Kidney epithelial cell (primary cell): ENCODE measurements around the gene ATP5F1B. TPM values are rescaled to one million over a fixed set of nuclear protein-coding genes. Genes with fewer than 3 reads are reported as not detected.

ENCODE experiments used
- DNase-seq: peaks from one replicate; pipeline ENCODE4 v3.0.0-alpha.2; 2010; ENCODE audit warnings: low read depth
- H3K27me3 ChIP-seq: 2 replicates; pipeline ENCODE4 v1.6.0; 2011; ENCODE audit warnings: low read length; ENCODE audit not compliant: control insufficient read depth, insufficient read depth
- H3K36me3 ChIP-seq: 2 replicates; pipeline ENCODE4 v1.5.1; 2011; ENCODE audit warnings: low read length; ENCODE audit not compliant: control insufficient read depth, insufficient read depth
- H3K4me3 ChIP-seq: 2 replicates; pipeline ENCODE4 v1.5.1; 2011; ENCODE audit warnings: low read depth, mild to moderate bottlenecking, control low read depth, low read length
- CTCF ChIP-seq: IDR thresholded peaks from 2 replicates; pipeline ENCODE4 v1.5.1; 2011; ENCODE audit warnings: mild to moderate bottlenecking, moderate library complexity, low read length, control low read depth, inconsistent platforms; ENCODE audit not compliant: insufficient read depth, poor library complexity, severe bottlenecking
- total RNA-seq: library from RNA; depleted of rRNA; stranded (reverse); fragments of >200 nt; gene quantifications from 2 replicates; pipeline ENCODE4 v1.2.3, GENCODE V29; 2015

Gene ATP5F1B
- total RNA-seq, 1 donor from 2014 or later, result 419 TPM

DNA sequence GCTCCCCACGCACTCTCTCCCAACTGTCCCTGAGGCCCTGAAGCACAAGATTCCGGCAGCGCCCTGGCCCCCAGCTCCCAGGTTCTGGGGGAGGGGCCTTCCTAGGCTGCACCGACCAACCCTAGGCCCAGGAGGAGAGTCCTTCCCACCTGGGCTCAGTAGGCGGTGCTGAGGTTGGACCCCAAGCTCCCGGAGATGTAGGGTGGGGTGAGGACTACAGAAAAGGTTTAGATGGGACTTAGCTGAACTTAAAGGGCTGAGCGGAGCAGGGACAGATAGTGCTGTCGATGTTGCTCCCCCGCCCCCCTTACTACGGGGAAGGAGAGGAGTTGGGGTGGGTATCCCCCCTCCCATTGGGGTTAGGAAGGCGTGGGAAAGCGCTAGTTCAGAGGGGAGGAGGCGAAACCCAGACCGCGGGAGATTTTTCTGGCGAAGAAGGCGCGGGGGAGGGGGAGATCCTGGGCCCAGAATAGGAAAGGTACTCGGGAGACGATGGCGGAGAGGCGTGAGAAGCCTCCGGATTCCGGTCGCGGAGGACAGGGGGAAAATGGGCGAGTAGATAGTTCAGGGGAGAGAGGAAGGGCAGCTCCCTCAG lies 11.4 kb downstream of the ATP5F1B start:
- TF ChIP-seq CTCF, result no peak
- H3K36me3 ChIP-seq, result peaks cover 2% of the 10 kb centered on the region
- no peaks in the 10 kb centered on the region for H3K27me3 ChIP-seq
- no peak for DNase-seq
- H3K4me3 ChIP-seq, result peak overlapping the region; percentile 86

DNA sequence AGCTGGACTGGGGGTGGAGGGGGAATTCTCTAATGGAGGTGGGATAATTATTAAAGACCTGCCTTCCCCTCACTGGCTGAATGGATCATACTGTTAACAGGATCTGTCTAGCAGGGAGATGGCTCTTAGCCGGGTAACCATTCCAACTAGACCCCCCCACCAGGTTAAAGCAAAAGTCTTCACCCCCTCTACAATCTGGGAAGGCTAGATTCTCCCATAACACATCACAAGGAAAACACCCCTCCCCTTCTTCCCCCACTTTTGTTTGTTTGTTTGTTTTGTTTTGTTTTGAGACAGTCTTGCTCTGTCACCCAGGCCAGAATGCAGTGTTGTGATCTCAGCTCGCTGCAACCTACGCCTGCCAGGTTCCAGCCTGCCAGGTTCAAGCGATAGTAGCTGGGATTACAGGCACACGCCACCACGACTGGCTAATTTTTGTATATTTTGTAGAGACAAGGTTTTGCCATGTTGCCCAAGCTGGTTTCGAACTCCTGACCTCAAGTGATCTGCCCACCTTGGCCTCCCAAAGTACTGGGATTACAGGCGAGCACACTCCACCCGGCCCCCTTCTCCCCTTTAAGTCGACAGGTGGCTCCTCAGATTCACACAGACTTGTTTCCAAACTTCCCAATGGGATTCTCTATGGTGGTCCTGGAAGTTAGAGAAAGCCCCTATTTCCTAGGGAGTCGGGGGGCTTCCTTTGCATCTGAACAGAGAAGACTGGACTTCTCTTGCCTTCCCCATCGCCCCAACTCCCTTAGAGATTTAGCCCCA lies 12.1 kb downstream of the ATP5F1B start:
- peaks cover 2% of the 10 kb centered on the region for H3K36me3 ChIP-seq
- no peak for DNase-seq
- no peak for TF ChIP-seq CTCF
- peak overlapping the region; percentile 86 for H3K4me3 ChIP-seq
- no peaks in the 10 kb centered on the region for H3K27me3 ChIP-seq

DNA sequence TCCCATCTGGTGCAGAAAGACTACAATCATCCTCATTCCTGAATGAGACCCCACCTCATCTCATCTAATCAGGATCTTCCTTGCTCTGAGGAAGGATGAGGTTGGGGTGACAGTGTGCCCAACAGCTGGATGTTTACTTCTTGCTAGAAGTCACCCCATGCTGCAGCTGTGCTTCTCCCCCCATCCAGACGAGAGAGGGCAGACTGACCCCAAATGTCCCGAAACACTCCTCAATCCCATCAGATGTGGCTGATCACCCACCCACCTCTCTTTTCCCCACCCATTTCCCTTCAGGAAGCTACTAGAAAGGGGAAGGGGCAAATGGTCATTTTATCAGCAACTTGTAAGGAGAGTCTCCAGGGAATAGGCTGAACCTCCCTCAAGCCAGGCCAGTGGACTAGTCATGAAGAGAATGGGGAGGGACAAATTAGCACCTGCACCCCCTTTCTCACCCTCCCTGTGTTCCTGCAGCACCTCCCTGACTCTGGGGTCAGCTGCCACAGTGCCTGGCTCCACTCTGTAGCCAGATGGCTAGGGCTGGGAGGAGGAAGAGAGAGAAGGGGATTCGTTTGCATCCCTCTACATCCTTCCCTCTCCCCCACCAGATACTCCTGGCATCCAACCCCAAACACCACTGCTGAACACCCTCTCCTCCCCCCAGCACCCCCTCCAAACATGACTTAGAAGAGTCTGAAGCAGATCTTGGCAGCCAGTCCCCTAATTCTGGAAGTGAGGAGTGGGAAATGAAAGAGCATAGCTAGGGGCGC lies 12.9 kb downstream of the ATP5F1B start:
- TF ChIP-seq CTCF, result no peak
- no peak for DNase-seq
- Histone ChIP-seq H3K36me3 (no peaks in the 10 kb centered on the region), H3K4me3 (no peak overlapping the region), H3K27me3 (no peaks in the 10 kb centered on the region)

GRCh38 chr12:56631790-56632700 lies 13.7 kb downstream of the ATP5F1B start:
- TF ChIP-seq CTCF, result no peak
- Histone ChIP-seq H3K36me3 (no peaks in the 10 kb centered on the region), H3K27me3 (no peaks in the 10 kb centered on the region), H3K4me3 (peak overlapping the region; percentile 10)
- DNase-seq, result no peak

DNA sequence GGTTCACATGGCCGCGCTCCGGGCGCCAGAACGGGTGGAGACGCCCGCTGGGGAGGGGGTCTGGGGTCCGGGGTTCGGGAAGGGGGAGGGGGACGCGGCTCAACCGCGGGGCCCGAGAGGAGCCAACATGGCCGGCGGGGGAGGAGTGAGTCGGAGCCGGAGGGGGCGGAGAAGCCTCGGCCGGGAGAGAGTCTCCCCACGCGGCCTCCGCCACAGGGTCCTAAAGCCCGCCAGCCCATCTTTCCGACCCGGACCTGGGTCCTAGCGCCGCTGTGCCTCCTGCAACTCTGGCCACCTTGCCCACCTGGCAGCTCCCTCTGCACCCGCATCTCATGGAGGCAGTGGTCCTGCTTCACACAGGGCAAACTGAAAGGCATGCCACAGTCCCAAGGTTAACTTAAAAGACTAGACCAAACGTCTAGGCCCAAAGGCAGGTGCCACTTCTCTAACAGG lies 15.6 kb downstream of the ATP5F1B start, which contains the start of gene BAZ2A:
BAZ2A (minus strand) TSS at position 147 of the 453 bp plus-strand sequence. CDS start 12,796 bp downstream, outside the sequence.
- no peak for DNase-seq
- TF ChIP-seq CTCF, result no peak

More for the DNA sequence above, 15.6 kb downstream of the ATP5F1B start, which contains the start of gene BAZ2A:
- H3K27me3 ChIP-seq, result no peaks in the 10 kb centered on the region
- H3K36me3 ChIP-seq, result no peaks in the 10 kb centered on the region
- peak within 1 kb of the TSS; percentile 82 for H3K4me3 ChIP-seq
